ENCODE data around the gene H2AZ2.
A peak's percentile ranks its signal among the peaks of the same experiment; 100 is the strongest.
"Not testable (repeated sequence)": the region's sequence is repeated elsewhere in the genome, so short reads cannot be mapped to it uniquely, and the experiment has no call there.

The H2AZ2 gene

GRCh38 chr7:44845451-44845850, 2.4 kb downstream of the H2AZ2 start:
- TF ChIP-seq POLR2AphosphoS5 (IDR thresholded peaks at IDR 0.05; ENCODE audit: low read depth, low read length) (no peak), POLR2A (IDR thresholded peaks at IDR 0.05; ENCODE audit: low read depth, low read length) (no peak), TAF1 (IDR thresholded peaks at IDR 0.05; ENCODE audit: borderline replicate concordance, low read depth, low read length) (no peak)
- DNase-seq (ENCODE audit: insufficient read length) (no peak), FAIRE-seq (no peak)

- not testable (repeated sequence) for DNase-seq (ENCODE audit: insufficient read length); FAIRE-seq
Measured at GRCh38 chr7:44843440-44843839, 4.4 kb downstream of the H2AZ2 start.

GRCh38 chr7:44842675-44843074, 5.2 kb downstream of the H2AZ2 start:
- not testable (repeated sequence) for FAIRE-seq; DNase-seq (ENCODE audit: insufficient read length)

GRCh38 chr7:44838751-44839150, 9.1 kb downstream of the H2AZ2 start:
- TF ChIP-seq POLR2AphosphoS5 (IDR thresholded peaks at IDR 0.05; ENCODE audit: low read depth, low read length) (no peak), TAF1 (IDR thresholded peaks at IDR 0.05; ENCODE audit: borderline replicate concordance, low read depth, low read length) (no peak), POLR2A (IDR thresholded peaks at IDR 0.05; ENCODE audit: low read depth, low read length) (no peak)
- FAIRE-seq = no peak
- no peak for DNase-seq (ENCODE audit: insufficient read length)

GRCh38 chr7:44827567-44827966, 20.3 kb downstream of the H2AZ2 start:
- no peak for FAIRE-seq
- TF ChIP-seq POLR2AphosphoS5 (IDR thresholded peaks at IDR 0.05; ENCODE audit: low read depth, low read length) = no peak
- no peak for TF ChIP-seq TAF1 (IDR thresholded peaks at IDR 0.05; ENCODE audit: borderline replicate concordance, low read depth, low read length)
- no peak for TF ChIP-seq POLR2A (IDR thresholded peaks at IDR 0.05; ENCODE audit: low read depth, low read length)
- DNase-seq (ENCODE audit: insufficient read length) = no peak

- FAIRE-seq (no peak), DNase-seq (ENCODE audit: insufficient read length) (no peak)
- TF ChIP-seq POLR2AphosphoS5 (IDR thresholded peaks at IDR 0.05; ENCODE audit: low read depth, low read length) (0 out of 2 replicates have a peak, but pooled peaks have one; percentile 26), POLR2A (IDR thresholded peaks at IDR 0.05; ENCODE audit: low read depth, low read length) (no peak)
Measured at GRCh38 chr7:44824894-44825526, 22.9 kb downstream of the H2AZ2 start.

- no peak for TF ChIP-seq TAF1 (IDR thresholded peaks at IDR 0.05; ENCODE audit: borderline replicate concordance, low read depth, low read length)
- peak; percentile 30; the same call in 1 of the 2 replicates for TF ChIP-seq POLR2A (IDR thresholded peaks at IDR 0.05; ENCODE audit: low read depth, low read length)
- no peak for TF ChIP-seq POLR2AphosphoS5 (IDR thresholded peaks at IDR 0.05; ENCODE audit: low read depth, low read length)
- FAIRE-seq (no peak), DNase-seq (ENCODE audit: insufficient read length) (no peak)
Measured at GRCh38 chr7:44823255-44823781, 24.6 kb downstream of the H2AZ2 start.

- FAIRE-seq = no peak
- TF ChIP-seq TAF1 (IDR thresholded peaks at IDR 0.05; ENCODE audit: borderline replicate concordance, low read depth, low read length) (no peak), POLR2AphosphoS5 (IDR thresholded peaks at IDR 0.05; ENCODE audit: low read depth, low read length) (no peak), POLR2A (IDR thresholded peaks at IDR 0.05; ENCODE audit: low read depth, low read length) (no peak)
- no peak for DNase-seq (ENCODE audit: insufficient read length)
Measured at GRCh38 chr7:44819292-44819691, 28.6 kb downstream of the H2AZ2 start.

GRCh38 chr7:44814919-44815318, 33.0 kb downstream of the H2AZ2 start:
- no peak for TF ChIP-seq TAF1 (IDR thresholded peaks at IDR 0.05; ENCODE audit: borderline replicate concordance, low read depth, low read length)
- no peak for TF ChIP-seq POLR2AphosphoS5 (IDR thresholded peaks at IDR 0.05; ENCODE audit: low read depth, low read length)
- TF ChIP-seq POLR2A (IDR thresholded peaks at IDR 0.05; ENCODE audit: low read depth, low read length) = no peak
- FAIRE-seq = no peak
- no peak for DNase-seq (ENCODE audit: insufficient read length)

GRCh38 chr7:44811571-44811970, 36.3 kb downstream of the H2AZ2 start:
- TF ChIP-seq POLR2AphosphoS5 (IDR thresholded peaks at IDR 0.05; ENCODE audit: low read depth, low read length) (no peak), POLR2A (IDR thresholded peaks at IDR 0.05; ENCODE audit: low read depth, low read length) (no peak), TAF1 (IDR thresholded peaks at IDR 0.05; ENCODE audit: borderline replicate concordance, low read depth, low read length) (no peak)
- no peak for FAIRE-seq
- no peak for DNase-seq (ENCODE audit: insufficient read length)

GRCh38 chr7:44811093-44811492, 36.8 kb downstream of the H2AZ2 start:
- TF ChIP-seq POLR2A (IDR thresholded peaks at IDR 0.05; ENCODE audit: low read depth, low read length) = no peak
- no peak for TF ChIP-seq TAF1 (IDR thresholded peaks at IDR 0.05; ENCODE audit: borderline replicate concordance, low read depth, low read length)
- TF ChIP-seq POLR2AphosphoS5 (IDR thresholded peaks at IDR 0.05; ENCODE audit: low read depth, low read length) = no peak
- FAIRE-seq (no peak), DNase-seq (ENCODE audit: insufficient read length) (no peak)

- TF ChIP-seq TAF1 (IDR thresholded peaks at IDR 0.05; ENCODE audit: borderline replicate concordance, low read depth, low read length) (no peak), POLR2AphosphoS5 (IDR thresholded peaks at IDR 0.05; ENCODE audit: low read depth, low read length) (no peak)
- FAIRE-seq = no peak
- DNase-seq (ENCODE audit: insufficient read length) = no peak
Measured at GRCh38 chr7:44808914-44809393, 38.9 kb downstream of the H2AZ2 start.

GRCh38 chr7:44805950-44806349, 41.9 kb downstream of the H2AZ2 start:
- no peak for FAIRE-seq
- no peak for DNase-seq (ENCODE audit: insufficient read length)
- TF ChIP-seq TAF1 (IDR thresholded peaks at IDR 0.05; ENCODE audit: borderline replicate concordance, low read depth, low read length) = no peak
- TF ChIP-seq POLR2AphosphoS5 (IDR thresholded peaks at IDR 0.05; ENCODE audit: low read depth, low read length) = no peak
- no peak for TF ChIP-seq POLR2A (IDR thresholded peaks at IDR 0.05; ENCODE audit: low read depth, low read length)

All from GM12892 (cell line).